ENCODE data around the gene LRRN2.
"Not testable (repeated sequence)": the region's sequence is repeated elsewhere in the genome, so short reads cannot be mapped to it uniquely, and the experiment has no call there.

LRRN2 gene

DNA sequence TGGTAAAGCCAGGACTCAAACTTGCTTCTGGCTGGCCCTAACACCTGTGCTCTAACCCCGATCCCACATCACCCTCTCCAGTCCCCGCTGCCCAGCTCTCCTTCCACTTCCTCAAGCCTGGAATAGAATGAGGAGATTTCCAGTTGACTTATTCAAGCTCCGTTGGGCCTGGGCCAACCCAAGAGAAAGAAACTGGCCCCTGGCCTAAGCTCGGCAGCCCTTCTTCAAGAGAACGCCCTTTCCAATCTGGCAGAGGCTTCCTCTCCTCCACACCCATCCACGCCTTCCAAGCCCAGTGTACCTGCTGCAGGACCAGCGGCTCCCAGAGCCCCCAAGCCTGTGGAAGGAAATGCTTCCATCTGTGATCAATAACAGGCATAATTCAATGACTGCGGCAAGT, 51.9 kb downstream of the LRRN2 start:
- in situ Hi-C loops (cut with MboI; ENCODE audit: low sequenced_read_pairs), result no loop called here

DNA sequence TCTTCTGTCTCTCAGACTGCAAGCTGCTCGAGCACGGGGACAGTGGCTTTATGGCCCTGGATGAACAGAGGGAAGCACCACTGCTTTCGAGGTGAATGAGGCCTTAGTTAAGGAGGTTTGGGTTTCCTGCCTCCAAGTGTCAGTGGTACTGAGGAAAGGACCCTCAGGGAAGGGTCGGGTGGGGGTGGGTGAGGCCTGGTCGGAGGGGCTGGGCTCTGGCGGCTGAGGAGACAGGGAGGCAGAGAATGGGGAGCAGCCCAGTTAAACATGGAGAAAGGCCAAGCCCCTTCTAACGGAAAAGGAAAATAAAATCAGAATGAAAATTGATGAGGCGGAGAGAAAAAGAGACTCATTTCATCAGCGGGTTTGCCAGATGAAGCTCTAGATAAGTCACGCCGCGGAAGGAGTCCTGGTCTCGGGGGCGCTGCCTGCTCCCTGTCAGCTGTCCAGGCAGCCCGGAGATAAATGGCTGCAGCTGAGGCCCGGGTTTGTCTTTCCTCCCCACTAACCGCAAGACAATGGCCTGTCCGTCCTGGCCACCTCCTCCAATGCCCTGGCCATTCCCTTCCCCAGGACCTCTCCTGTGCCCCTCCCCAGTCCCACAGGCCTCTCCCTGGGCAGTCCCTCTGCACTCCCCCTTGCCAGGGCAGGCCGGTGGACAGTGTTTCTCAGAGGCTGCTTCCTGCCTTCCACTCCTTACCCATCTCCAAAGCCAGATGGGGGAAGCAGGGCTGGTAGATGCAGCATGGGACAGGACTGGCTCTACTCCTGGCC, 55.2 kb downstream of the LRRN2 start:
- in situ Hi-C loops (cut with MboI; ENCODE audit: low sequenced_read_pairs), result no loop called here

DNA sequence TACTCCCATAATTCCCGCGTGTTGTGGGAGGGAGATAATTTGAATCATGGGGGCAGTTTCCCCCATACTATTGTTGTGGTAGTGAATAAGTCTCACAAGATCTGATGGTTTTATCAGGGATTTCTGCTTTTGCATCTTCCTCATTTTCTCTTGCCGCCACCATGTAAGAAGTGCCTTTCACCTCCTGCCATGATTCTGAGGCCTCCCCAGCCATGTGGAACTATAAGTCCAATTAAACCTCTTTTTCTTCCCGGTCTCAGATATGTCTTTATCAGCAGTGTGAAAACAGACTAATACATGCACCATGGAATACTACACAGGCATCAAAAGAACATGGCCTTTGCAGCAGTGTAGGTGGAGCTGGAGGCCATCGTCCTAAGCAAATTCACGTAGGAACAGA, 56.1 kb downstream of the LRRN2 start:
- in situ Hi-C loops (cut with MboI; ENCODE audit: low sequenced_read_pairs), result not testable (repeated sequence)

DNA sequence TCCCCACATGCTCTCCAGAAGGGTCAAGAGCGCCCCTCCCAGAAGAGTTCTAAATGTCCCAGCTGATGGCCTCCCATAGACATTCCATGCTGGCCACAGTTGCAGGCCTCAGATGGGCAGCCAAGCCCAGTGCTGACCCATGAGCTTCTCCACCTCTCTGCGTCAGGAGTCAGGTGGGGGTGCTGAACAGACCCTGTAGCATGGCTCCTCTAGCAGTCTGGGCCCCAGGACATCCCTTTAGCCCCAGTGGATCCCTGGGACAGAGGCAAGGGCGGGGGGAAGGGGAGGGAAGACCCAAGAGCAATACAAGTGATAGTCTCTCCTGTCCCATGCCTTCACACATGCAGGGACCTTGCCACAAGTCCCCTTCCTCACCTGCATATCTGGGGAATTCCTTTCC, 56.7 kb downstream of the LRRN2 start:
- in situ Hi-C loops (cut with MboI; ENCODE audit: low sequenced_read_pairs), result no loop called here

DNA sequence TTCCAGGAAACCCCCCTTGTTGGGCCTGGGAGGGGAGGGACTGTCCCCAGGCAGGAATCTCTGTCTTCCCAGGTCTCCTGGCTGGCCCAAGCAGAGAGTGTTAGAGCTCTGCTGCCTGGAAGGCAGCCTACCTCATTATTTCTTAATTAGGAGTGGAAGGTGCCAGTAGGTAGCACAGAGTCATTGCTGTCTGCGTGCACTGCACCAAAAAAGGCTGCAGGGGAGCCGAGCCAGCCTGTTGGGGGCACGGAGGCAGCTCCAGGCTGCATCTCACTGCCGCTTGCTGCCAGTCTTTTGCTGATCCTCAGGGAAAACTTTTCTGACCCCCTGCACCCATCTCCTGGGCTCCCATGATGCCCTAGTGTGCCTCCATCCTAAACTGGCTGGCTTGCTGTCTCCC, 58.1 kb downstream of the LRRN2 start:
- in situ Hi-C loops (cut with MboI; ENCODE audit: low sequenced_read_pairs), result no loop called here

DNA sequence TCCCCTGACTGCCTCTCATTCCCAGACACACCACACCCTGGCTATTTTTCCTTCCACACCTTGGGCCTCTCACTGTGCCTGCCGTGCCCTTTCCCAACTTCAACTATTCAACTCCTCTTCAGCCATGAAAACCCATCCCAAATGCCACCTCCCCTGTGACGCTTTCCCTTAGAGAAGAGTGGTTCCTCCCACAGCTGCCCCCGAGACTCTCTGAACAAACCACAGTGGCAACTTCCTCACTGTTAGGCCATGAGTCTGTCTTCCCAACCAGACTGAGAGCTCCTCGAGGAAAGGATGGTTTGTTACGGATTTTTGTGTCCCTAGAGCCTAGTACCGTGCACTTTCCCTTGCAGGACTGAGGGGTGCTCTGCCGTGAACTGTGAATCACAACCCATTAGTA, 59.2 kb downstream of the LRRN2 start:
- in situ Hi-C loops (cut with MboI; ENCODE audit: low sequenced_read_pairs), result no loop called here

- in situ Hi-C loops (cut with MboI; ENCODE audit: low sequenced_read_pairs), result no loop called here
Measured at GRCh38 chr1:204624631-204625216, 60.8 kb downstream of the LRRN2 start.

DNA sequence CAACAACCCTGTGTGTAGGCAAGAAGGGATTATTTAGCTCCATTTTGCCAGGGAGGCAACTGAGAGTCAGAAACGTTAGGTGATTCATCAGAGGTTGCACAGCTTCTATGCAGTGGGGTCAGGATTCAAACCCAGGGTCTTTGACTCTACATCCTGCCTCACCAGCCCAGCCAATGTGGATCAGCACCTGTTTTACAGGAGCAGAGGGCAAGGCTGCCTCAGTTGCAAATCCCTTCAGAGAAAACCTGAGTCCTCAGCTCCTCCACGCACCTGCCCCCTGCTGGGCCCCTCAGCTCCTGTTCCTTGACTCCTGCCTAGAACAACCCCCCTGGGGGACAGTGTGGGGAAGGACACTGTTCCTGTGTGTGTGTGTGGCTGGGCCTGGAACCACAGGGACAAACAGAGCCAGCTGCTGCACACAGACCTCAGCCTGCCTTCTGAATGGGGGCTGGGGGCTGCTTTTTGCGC, 61.6 kb downstream of the LRRN2 start:
- in situ Hi-C loops (cut with MboI; ENCODE audit: low sequenced_read_pairs), result no loop called here

GRCh38 chr1:204623365-204623893, 62.1 kb downstream of the LRRN2 start:
- in situ Hi-C loops (cut with MboI; ENCODE audit: low sequenced_read_pairs), result no loop called here

DNA sequence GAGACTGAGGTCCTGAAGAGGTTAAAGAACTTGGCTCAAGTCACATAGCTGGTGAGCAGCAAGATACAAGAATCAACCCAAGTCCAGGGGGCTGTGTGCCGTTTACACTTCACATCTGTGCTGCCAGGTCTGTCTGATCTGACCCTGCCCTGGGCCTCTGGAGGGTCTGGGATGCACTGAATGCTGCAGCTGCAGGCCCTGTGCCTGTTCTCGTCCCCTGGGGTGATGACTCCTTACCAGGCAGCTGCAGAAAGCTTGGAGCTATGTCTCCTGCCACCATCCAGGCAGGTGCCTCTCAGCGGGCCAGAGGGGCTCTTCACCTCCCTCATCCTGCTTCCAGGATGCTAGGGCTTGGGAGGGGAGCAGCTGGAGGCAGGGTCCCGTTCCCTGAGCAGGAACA, 63.5 kb downstream of the LRRN2 start:
- in situ Hi-C loops (cut with MboI; ENCODE audit: low sequenced_read_pairs), result no loop called here

DNA sequence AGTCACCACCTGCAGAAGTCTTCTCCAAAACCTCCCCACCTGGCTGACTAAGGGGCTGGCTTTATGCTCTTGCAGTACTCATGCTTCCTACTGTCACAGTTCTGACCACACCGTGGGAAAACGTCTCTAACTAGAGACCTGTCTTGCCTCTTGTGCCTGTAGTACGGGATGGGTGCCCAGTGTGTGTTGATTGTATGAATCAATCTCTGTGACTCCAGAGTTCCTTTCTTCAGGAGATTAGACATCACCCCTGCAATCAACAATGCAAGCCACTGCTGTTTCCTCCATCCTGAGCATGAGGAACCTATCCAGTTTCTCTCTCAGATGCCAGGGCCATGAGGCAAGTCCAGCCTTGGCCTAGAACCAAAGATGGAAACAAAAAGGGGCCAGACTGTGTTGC, 64.1 kb downstream of the LRRN2 start:
- in situ Hi-C loops (cut with MboI; ENCODE audit: low sequenced_read_pairs), result no loop called here

DNA sequence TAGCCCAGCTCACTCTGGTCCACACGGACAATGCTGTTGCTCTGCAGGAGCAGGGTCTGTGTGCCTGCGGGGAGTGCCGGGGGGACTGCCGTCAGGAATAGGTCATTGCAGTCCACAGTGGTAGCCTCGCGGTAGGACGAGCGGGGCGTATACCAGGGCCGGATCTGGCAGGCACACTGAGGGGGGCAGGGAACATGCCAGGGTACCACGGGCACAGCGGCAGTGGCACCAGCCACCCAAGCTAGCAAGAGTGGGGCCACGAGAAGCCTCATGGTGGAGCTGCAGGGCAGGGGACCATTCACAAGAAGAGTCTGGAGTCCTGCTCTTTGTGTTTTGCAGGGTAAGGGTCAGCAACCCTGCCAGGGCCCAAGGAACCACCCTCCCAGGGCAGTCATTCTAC, 65.8 kb downstream of the LRRN2 start:
- in situ Hi-C loops (cut with MboI; ENCODE audit: low sequenced_read_pairs), result no loop called here

- in situ Hi-C loops (cut with MboI; ENCODE audit: low sequenced_read_pairs), result no loop called here
Measured at GRCh38 chr1:204618148-204618760, 67.3 kb downstream of the LRRN2 start.

GRCh38 chr1:204617256-204618147, 68.0 kb downstream of the LRRN2 start:
- in situ Hi-C loops (cut with MboI; ENCODE audit: low sequenced_read_pairs), result no loop called here

- in situ Hi-C loops (cut with MboI; ENCODE audit: low sequenced_read_pairs), result no loop called here
Measured at GRCh38 chr1:204616641-204617040, 68.9 kb downstream of the LRRN2 start.

GRCh38 chr1:204615881-204616280, 69.7 kb downstream of the LRRN2 start:
- in situ Hi-C loops (cut with MboI; ENCODE audit: low sequenced_read_pairs), result no loop called here

- in situ Hi-C loops (cut with MboI; ENCODE audit: low sequenced_read_pairs), result no loop called here
Measured at GRCh38 chr1:204613636-204614035, 71.9 kb downstream of the LRRN2 start.

GRCh38 chr1:204612326-204612725, 73.2 kb downstream of the LRRN2 start:
- in situ Hi-C loops (cut with MboI; ENCODE audit: low sequenced_read_pairs), result no loop called here

- in situ Hi-C loops (cut with MboI; ENCODE audit: low sequenced_read_pairs), result no loop called here
Measured at GRCh38 chr1:204611036-204611435, 74.5 kb downstream of the LRRN2 start.

DNA sequence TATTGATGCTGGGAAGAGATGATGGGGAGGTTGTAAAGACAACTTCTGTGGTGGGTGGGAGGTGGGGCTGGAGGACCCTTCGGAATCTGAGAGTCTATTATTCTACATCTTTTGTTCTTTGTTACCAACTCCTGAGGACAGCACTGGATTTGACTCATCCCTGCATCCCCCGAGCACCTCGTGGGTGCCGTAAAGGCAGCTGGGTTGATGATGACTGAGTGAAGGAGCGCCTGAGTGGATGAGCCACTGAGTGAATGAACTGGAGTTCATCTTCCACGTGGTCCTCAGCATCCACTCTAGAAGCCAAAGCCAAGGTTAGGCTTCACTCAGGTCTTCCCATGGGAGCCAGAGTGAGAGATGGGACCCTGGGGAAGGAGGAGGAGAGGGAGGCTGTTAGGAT, 77.6 kb downstream of the LRRN2 start:
- in situ Hi-C loops (cut with MboI; ENCODE audit: low sequenced_read_pairs), result no loop called here

- in situ Hi-C loops (cut with MboI; ENCODE audit: low sequenced_read_pairs), result no loop called here
Measured at GRCh38 chr1:204605791-204606190, 79.7 kb downstream of the LRRN2 start.

Data from HL-60/S4 treated with retinoic acid at 250 ng/mL for 4 days and 3 days (cell line).